GM15510 (cell line): ENCODE results near the gene UHRF1.

ENCODE experiments used
- POLR2A ChIP-seq: IDR thresholded peaks from 3 replicates; pipeline ENCODE4 v1.6.1; 2011; ENCODE audit warnings: borderline replicate concordance; ENCODE audit not compliant: insufficient read length; ENCODE audit errors: extremely low read depth

The UHRF1 gene

GRCh38 chr19:4923276-4923747 is 14.0 kb downstream of the UHRF1 start:
- no peak for TF ChIP-seq POLR2A

- TF ChIP-seq POLR2A, result no peak
Measured at GRCh38 chr19:4929186-4929585, 19.9 kb downstream of the UHRF1 start.

- TF ChIP-seq POLR2A, result no peak
Measured at GRCh38 chr19:4930664-4931063, 21.4 kb downstream of the UHRF1 start.

- TF ChIP-seq POLR2A, result no peak
Measured at GRCh38 chr19:4932711-4933110, 23.4 kb downstream of the UHRF1 start.

GRCh38 chr19:4933528-4933927 is 24.2 kb downstream of the UHRF1 start:
- no peak for TF ChIP-seq POLR2A

GRCh38 chr19:4935444-4935843 is 26.1 kb downstream of the UHRF1 start:
- no peak for TF ChIP-seq POLR2A

GRCh38 chr19:4937060-4937459 is 27.8 kb downstream of the UHRF1 start:
- no peak for TF ChIP-seq POLR2A

GRCh38 chr19:4939466-4939865 is 30.2 kb downstream of the UHRF1 start:
- TF ChIP-seq POLR2A, result no peak

GRCh38 chr19:4951656-4952055 is 42.4 kb downstream of the UHRF1 start:
- no peak for TF ChIP-seq POLR2A

GRCh38 chr19:4952945-4953344 is 43.6 kb downstream of the UHRF1 start:
- TF ChIP-seq POLR2A, result no peak

GRCh38 chr19:4955274-4955673 is 46.0 kb downstream of the UHRF1 start:
- TF ChIP-seq POLR2A, result no peak

GRCh38 chr19:4957981-4958380 is 48.7 kb downstream of the UHRF1 start:
- no peak for TF ChIP-seq POLR2A

- no peak for TF ChIP-seq POLR2A
Measured at GRCh38 chr19:4962085-4962619, 52.9 kb downstream of the UHRF1 start.

GRCh38 chr19:4965061-4965460 is 55.8 kb downstream of the UHRF1 start:
- TF ChIP-seq POLR2A, result no peak

GRCh38 chr19:4966591-4966990 is 57.3 kb downstream of the UHRF1 start:
- no peak for TF ChIP-seq POLR2A

GRCh38 chr19:4967738-4968461 is 58.6 kb downstream of the UHRF1 start:
- no peak for TF ChIP-seq POLR2A
